GM12878 (cell line): ENCODE results near the gene PCDHGB2. TPM values are rescaled to one million over a fixed set of nuclear protein-coding genes. Genes with fewer than 3 reads are reported as not detected.
"Not testable (repeated sequence)": the region's sequence is repeated elsewhere in the genome, so short reads cannot be mapped to it uniquely, and the experiment has no call there.

Experiments
- ATAC-seq: fragments of 200-7000 bp; cut with Tn5 transposase; 3 replicates; pipeline ENCODE4 v1.9.1; 2020; ENCODE audit warnings: mild to moderate bottlenecking, moderate library complexity
- BruUV-seq: library from RNA; stranded (reverse); fragments of 400-500 nt; replicated peaks from 2 replicates; lab custom pipeline; 2021; lab: Mats Ljungman, UMichigan
- CTCF ChIA-PET: fragments of 300-600 bp; sonication (Branson Sonifier 250); formaldehyde crosslinking; extraction: SDS; loops from one replicate; lab custom pipeline; 2021; ENCODE audit warnings: inconsistent platforms; lab: Yijun Ruan, JAX
- POLR2A ChIA-PET: fragments of 350-600 bp; formaldehyde crosslinking; extraction: SDS; loops from one replicate; lab custom pipeline; 2021; ENCODE audit warnings: inconsistent platforms; lab: Charles Lee
- RAD21 ChIA-PET: fragments of 300-600 bp; sonication (Branson Sonifier 250); formaldehyde crosslinking; loops from one replicate; lab custom pipeline; 2023; ENCODE audit warnings: antibody characterized with exemption; ENCODE audit not compliant: unreplicated experiment; lab: Charles Lee
- SMC1A ChIA-PET: fragments of 300-600 bp; sonication (Branson Sonifier 250); formaldehyde crosslinking; loops from one replicate; lab custom pipeline; 2023; ENCODE audit not compliant: unreplicated experiment, uncharacterized antibody; lab: Charles Lee
- DNase-seq: peaks from one replicate; pipeline ENCODE4 v3.0.0-alpha.2; 2011; ENCODE audit warnings: low read depth, low spot score
- FAIRE-seq: peaks from 3 replicates; lab custom pipeline; 2011; peaks lifted over from hg19 to GRCh38; lab: Jason Lieb, UNC
- H2AFZ ChIP-seq: 2 replicates; pipeline ENCODE4 v1.6.0; 2011; ENCODE audit warnings: low read depth, low read length, control low read depth; ENCODE audit not compliant: control insufficient read depth
- H3K27ac ChIP-seq: 2 replicates; pipeline ENCODE4 v1.5.1; 2011; ENCODE audit warnings: control low read depth; ENCODE audit not compliant: control insufficient read depth, insufficient read depth
- H3K27me3 ChIP-seq, 2 experiments: replicated peaks in 1 of 2; 2 replicates each; pipeline versions ENCODE4 v1.6.0 to v1.6.1; 2011; ENCODE audit warnings: low read length in 1 of 2; ENCODE audit not compliant: control insufficient read depth in 2 of 2, insufficient read depth in 2 of 2
- H3K36me3 ChIP-seq, 2 experiments: 2 replicates each; pipeline ENCODE4 v1.5.1; 2011; ENCODE audit warnings: low read length in 1 of 2; ENCODE audit not compliant: control insufficient read depth in 2 of 2, insufficient read depth in 2 of 2
- H3K4me1 ChIP-seq: 2 replicates; pipeline ENCODE4 v1.6.1; 2011; ENCODE audit warnings: mild to moderate bottlenecking, low read length, moderate library complexity, mixed read lengths; ENCODE audit not compliant: control insufficient read depth, insufficient read depth
- H3K4me2 ChIP-seq: 2 replicates; pipeline ENCODE4 v1.6.0; 2011; ENCODE audit warnings: control low read depth; ENCODE audit not compliant: control insufficient read depth, insufficient read depth
- H3K4me3 ChIP-seq: fragments of 200-600 bp; sonication (generic); 2 replicates; pipeline ENCODE4 v1.5.1; 2016
- H3K79me2 ChIP-seq: 2 replicates; pipeline ENCODE4 v1.6.0; 2011; ENCODE audit warnings: low read length; ENCODE audit not compliant: control insufficient read depth, insufficient read depth
- H3K9ac ChIP-seq: 2 replicates; pipeline ENCODE4 v1.8.0; 2011; ENCODE audit warnings: low read length, control low read depth, mixed read lengths; ENCODE audit not compliant: control insufficient read depth, insufficient read depth
- H3K9me3 ChIP-seq: replicated peaks from 3 replicates; pipeline ENCODE4 v1.5.1; 2011; ENCODE audit warnings: mild to moderate bottlenecking, low read length; ENCODE audit not compliant: control insufficient read depth, insufficient read depth
- H4K20me1 ChIP-seq: 2 replicates; pipeline ENCODE4 v1.6.0; 2011; ENCODE audit not compliant: control insufficient read depth, insufficient read depth
- CTCF ChIP-seq, 3 experiments: IDR thresholded peaks in 2 of 3; conservative IDR thresholded peaks in 1 of 3; 2 replicates each; pipeline ENCODE4 v1.5.1; 2011; ENCODE audit warnings: low read depth in 3 of 3, low read length in 3 of 3, mild to moderate bottlenecking in 3 of 3, control low read depth in 2 of 3, moderate library complexity in 2 of 3, inconsistent platforms in 1 of 3, mixed read lengths in 1 of 3; ENCODE audit not compliant: control insufficient read depth in 2 of 3, insufficient read depth in 1 of 3; ENCODE audit errors: extremely low read depth in 1 of 3
- HDAC2 ChIP-seq: fragments of 200-600 bp; sonication (generic); IDR thresholded peaks from 2 replicates; pipeline ENCODE4 v1.6.1; 2017
- RAD21 ChIP-seq: IDR thresholded peaks from 2 replicates; pipeline ENCODE4 v1.6.1; 2011; ENCODE audit warnings: mild to moderate bottlenecking, low read depth, low read length, moderate library complexity; ENCODE audit not compliant: insufficient read depth
- RCOR1 ChIP-seq: conservative IDR thresholded peaks from 2 replicates; pipeline ENCODE4 v1.6.1; 2012; ENCODE audit warnings: low read depth, low read length, improper control_type of control experiment
- TCF3 ChIP-seq: IDR thresholded peaks from 2 replicates; pipeline ENCODE4 v1.6.1; 2012; ENCODE audit warnings: low read depth, mild to moderate bottlenecking, low read length, borderline replicate concordance; ENCODE audit not compliant: insufficient read depth
- whole genome bisulfite sequencing: methylation state at CpG from one replicate; pipeline ENCODE4 v1.1.6; 2016; ENCODE audit warnings: low lambda C conversion rate; ENCODE audit not compliant: insufficient replicate concordance, insufficient coverage; ENCODE audit errors: missing lambda C conversion rate; 5-methylcytosine and 5-hydroxymethylcytosine counted together
- in situ Hi-C: fragments of 300-500 bp; cut with MboI; formaldehyde crosslinking; loops from 9 replicates; pipeline ENCODE4 v1.14.3; 2018; ENCODE audit warnings: mixed read lengths
- intact Hi-C: fragments of 100-400 bp; cut with micrococcal nuclease; formaldehyde crosslinking; loops from one replicate; pipeline ENCODE4 v1.14.2; 2022; ENCODE audit not compliant: unreplicated experiment
- polyA plus RNA-seq, 11 experiments: library from polyadenylated mRNA; depleted of rRNA in 4 of 11; unstranded in 6 of 11; stranded (reverse) in 5 of 11; fragments of >200 nt; fragmentation: Nextera tagmentation in 4 of 11; fragmentation: Illumina TruSeq in 1 of 11; extraction: Ambion mirVana in 4 of 11; extraction: Trizol in 1 of 11; gene quantifications; 1 replicate in 1 of 11; 2 replicates in 10 of 11; pipeline versions ENCODE4 v1.2.1 to v1.2.3, GENCODE V29; 2011 to 2016; ENCODE audit warnings: inconsistent platforms in 2 of 11, missing spikeins in 2 of 11, low read depth in 1 of 11
- total RNA-seq, 4 experiments: library from RNA; depleted of rRNA in 3 of 4; stranded (reverse); fragments of >200 nt in 3 of 4; fragmentation: Illumina TruSeq in 1 of 4; extraction: Trizol in 1 of 4; gene quantifications; 2 replicates each; pipeline versions ENCODE4 v1.2.1 to v1.2.3, GENCODE V29; 2013 to 2021

PCDHGB2 gene
- total and polyA plus RNA-seq, 10 of the 15 experiments (the other 5 are each of a cell fraction or from before 2014, with no cell fraction given) = 0.06 to 0.38 (median 0.19) TPM; not detected in 2

GRCh38 chr5:141338538-141339306, 21.1 kb upstream of the PCDHGB2 start, which contains the start of gene PCDHGA2:
TSS of gene PCDHGA2 (plus strand) at chr5:141338760.
- SMC1A ChIA-PET = interaction anchor here (1.3 to 1.6 kb wide), 2 partner anchors 10 to 225 kb away, joined by 3 to 6 read pairs; no protein-coding TSS in a partner anchor
- RAD21 ChIA-PET = interaction anchor here (0.7 kb wide), 1 partner anchor 225 kb away, joined by 3 read pairs; no protein-coding TSS in a partner anchor
- Histone ChIP-seq H3K9ac (no peak within 1 kb of the TSS), H3K27me3 (no peaks in the 10 kb centered on the region), H3K79me2 (no peaks in the 10 kb centered on the region), H3K9me3 (no peaks in the 10 kb centered on the region; the same call in 1 of the 3 replicates), H3K36me3 (no peaks in the 10 kb centered on the region), H3K4me2 (no peak within 1 kb of the TSS), H4K20me1 (no peaks in the 10 kb centered on the region), H3K27ac (no peak within 1 kb of the TSS)
- intact Hi-C loops = no loop called here
- CTCF ChIA-PET = interaction anchor here (1.4 to 1.7 kb wide), 2 partner anchors 16 to 18 kb away, joined by 5 read pairs; partner anchors contain the start of gene TAF7
- peak; percentile 49 for ATAC-seq
- no peak for DNase-seq
- TF ChIP-seq TCF3 = no peak
- TF ChIP-seq RAD21 = peak; percentile 42
- TF ChIP-seq RCOR1 = no peak
- TF ChIP-seq CTCF (IDR thresholded peaks at IDR 0.05 in 2 of 3, conservative IDR thresholded peaks at IDR 0.05 in 1 of 3; ENCODE audit: control insufficient read depth in 2 of 3, extremely low read depth in 1 of 3, insufficient read depth in 1 of 3, low read depth in 3 of 3, low read length in 3 of 3) = peak; percentile 16 to 46 (median 40); a peak in 5 of 6 replicates
- TF ChIP-seq HDAC2 = no peak
- TF ChIP-seq, all 136 proteins: peak for 2
- WGBS = 42% methylated on average over 27 of the region's 27 CpGs
- in situ Hi-C loops = no loop called here
- Histone ChIP-seq H2AFZ (no peak within 1 kb of the TSS), H3K4me1 (no peaks in the 10 kb centered on the region), H3K4me3 (no peak within 1 kb of the TSS)
- FAIRE-seq = no peak
- POLR2A ChIA-PET = no interaction called here
- no TSS peak for BruUV-seq

GRCh38 chr5:141340781-141341354, 18.9 kb upstream of the PCDHGB2 start:
- DNase-seq, H3K4me1 ChIP-seq, H3K4me2 ChIP-seq, H3K36me3 ChIP-seq, RAD21 ChIA-PET, H3K9me3 ChIP-seq, H4K20me1 ChIP-seq, H3K9ac ChIP-seq, ATAC-seq, in situ Hi-C loops, H3K27me3 ChIP-seq, POLR2A ChIA-PET, intact Hi-C loops, SMC1A ChIA-PET, CTCF ChIA-PET, H2AFZ ChIP-seq, H3K4me3 ChIP-seq, FAIRE-seq, BruUV-seq, H3K79me2 ChIP-seq, H3K27ac ChIP-seq: not testable (repeated sequence)
- WGBS = 77% methylated on average over 36 of the region's 45 CpGs
